Spleen (tissue), 11 donors: Measurements from ENCODE around the gene PHIP. TPM values are rescaled to one million over a fixed set of nuclear protein-coding genes. Genes with fewer than 3 reads are reported as not detected.

ENCODE experiments used
- DNase-seq: peaks from one replicate; pipeline ENCODE4 v3.0.0-alpha.2; 2020
- H3K27ac ChIP-seq, 8 donors: fragments of 200-600 bp; sonication (generic) in 7 of 8; 1 replicate in 4 of 8; 2 replicates in 4 of 8; pipeline versions ENCODE4 v1.5.0 to v1.8.0; 2016 to 2021; ENCODE audit warnings: inconsistent platforms in 4 of 8, mild to moderate bottlenecking in 4 of 8, moderate library complexity in 1 of 8
- H3K27me3 ChIP-seq, 7 donors: fragments of 200-600 bp; sonication (generic) in 6 of 7; replicated peaks in 1 of 7; 1 replicate in 4 of 7; 2 replicates in 3 of 7; pipeline versions ENCODE4 v1.5.0 to v1.8.0; 2016 to 2021; ENCODE audit warnings: inconsistent platforms in 3 of 7, mild to moderate bottlenecking in 1 of 7
- H3K36me3 ChIP-seq, 6 donors: fragments of 200-600 bp; sonication (generic) in 5 of 6; 1 replicate in 4 of 6; 2 replicates in 2 of 6; pipeline versions ENCODE4 v1.5.0 to v1.8.0; 2016 to 2021; ENCODE audit warnings: inconsistent platforms in 2 of 6
- H3K4me1 ChIP-seq, 6 donors: fragments of 200-600 bp; sonication (generic) in 5 of 6; 1 replicate in 3 of 6; 2 replicates in 3 of 6; pipeline versions ENCODE4 v1.5.0 to v1.8.0; 2016 to 2021; ENCODE audit warnings: inconsistent platforms in 3 of 6
- H3K4me3 ChIP-seq, 8 donors: fragments of 200-600 bp; sonication (generic) in 7 of 8; 1 replicate in 4 of 8; 2 replicates in 4 of 8; pipeline versions ENCODE4 v1.5.0 to v1.8.0; 2016 to 2021; ENCODE audit warnings: inconsistent platforms in 4 of 8, mild to moderate bottlenecking in 4 of 8, moderate library complexity in 2 of 8
- H3K9me3 ChIP-seq, 8 donors: fragments of 200-600 bp; sonication (generic) in 7 of 8; 1 replicate in 4 of 8; 2 replicates in 4 of 8; pipeline versions ENCODE4 v1.5.0 to v1.8.0; 2016 to 2021; ENCODE audit warnings: inconsistent platforms in 4 of 8
- POLR2A ChIP-seq, 3 donors: fragments of 450-650 bp; IDR thresholded peaks; one replicate each; pipeline ENCODE4 v1.5.1; 2017; ENCODE audit warnings: antibody characterized with exemption in 3 of 3, mild to moderate bottlenecking in 1 of 3
- POLR2AphosphoS5 ChIP-seq, 3 donors: sonication (generic); formaldehyde crosslinking; IDR thresholded peaks; one replicate each; pipeline ENCODE4 v1.5.1; 2017; ENCODE audit warnings: antibody characterized with exemption in 3 of 3
- WGBS, 5 donors: extraction: QIAGEN DNeasy Blood & Tissue Kit in 3 of 5; methylation state at CpG; one replicate each; pipeline versions ENCODE4 v1.1.5 to v1.1.7; 2013 to 2018; 5-methylcytosine and 5-hydroxymethylcytosine counted together
- intact Hi-C: fragments of 100-400 bp; cut with DNase I; formaldehyde crosslinking; loops from one replicate; pipeline ENCODE4 v1.15.0; 2023; ENCODE audit warnings: low total_unique reads
- polyA plus RNA-seq, 3 donors: library from polyadenylated mRNA; stranded (reverse); fragments of 200-250 nt; gene quantifications; one replicate each; pipeline ENCODE4 v1.2.1, GENCODE V29; 2013
- total RNA-seq, 7 donors: library from RNA; depleted of rRNA in 3 of 7; stranded (reverse); fragments of >200 nt in 3 of 7; fragmentation: NEBNext Ultra II Directional in 4 of 7; extraction: Animal tissue kit (Norgen Biotek cat#: 25700) in 4 of 7; gene quantifications; one replicate each; pipeline versions ENCODE4 v1.1.0 to v1.2.1, GENCODE V29; 2016 to 2021
- TF ChIP-seq, protein P1 (sequence below), 11 experiments: fragments of 200-600 bp in 7 of 11; fragments of 450-650 bp in 4 of 11; sonication (generic) in 4 of 11; IDR thresholded peaks in 8 of 11; conservative IDR thresholded peaks in 3 of 11; 1 replicate in 7 of 11; 2 replicates in 4 of 11; pipeline versions ENCODE4 v1.4.0 to v1.8.0; 2016 to 2021; ENCODE audit warnings: antibody characterized with exemption in 11 of 11, inconsistent platforms in 4 of 11, mild to moderate bottlenecking in 1 of 11
- donor health status: healthy with polysubstance abuse.
- donor health status: DM: no; HTN: no; CAD: no; lungs with moderate emphysema.
- donor health status: DM: no; HTN: no; CAD: no.
- donor health status: Bipolar disorder and iron deficiency.
- donor health status: healthy.
- donor health status: DM: no; HTN: no; CAD: no.
- donor health status: DM: yes; HTN: yes; CAD: no.

The PHIP gene
- total and polyA plus RNA-seq, 10 donors: 7.8 to 51.3 (median 35.9) TPM

DNA sequence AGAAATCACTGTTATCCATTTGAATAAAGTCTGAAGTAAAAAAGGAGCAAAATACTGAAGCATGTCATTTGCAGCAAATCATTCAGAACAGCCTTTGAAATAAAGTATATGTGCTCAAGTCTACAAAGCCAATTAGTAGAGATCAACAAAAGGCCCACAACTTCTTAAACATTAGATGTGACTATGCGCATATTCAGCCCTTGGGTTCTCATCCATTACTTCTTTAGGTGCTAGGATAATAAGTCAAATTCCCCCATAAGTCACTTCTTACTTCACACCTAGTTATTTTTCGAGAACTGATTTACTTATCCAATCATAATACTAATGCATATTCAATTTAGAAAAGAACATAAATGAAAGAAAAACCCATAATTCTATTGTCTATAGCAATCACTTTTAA, 31.0 kb downstream of the PHIP start:
- intact Hi-C loops: no loop called here
- WGBS, 5 donors: 95 to 99% (median 97%) methylated on average over 2 of the region's 2 CpGs
- H3K4me1 ChIP-seq: peaks cover 0 to 30% (median 16%) of the 10 kb centered on the region in 6 donors
- no peaks in the 10 kb centered on the region for H3K27me3 ChIP-seq
- DNase-seq: no peak
- no peaks in the 10 kb centered on the region for H3K9me3 ChIP-seq
- no peak overlapping the region for H3K4me3 ChIP-seq
- H3K27ac ChIP-seq: no peak overlapping the region
- peaks cover 0 to 54% (median 14%) of the 10 kb centered on the region in 6 donors for H3K36me3 ChIP-seq
- TF ChIP-seq POLR2AphosphoS5 (IDR thresholded peaks at IDR 0.05) (no peak), POLR2A (IDR thresholded peaks at IDR 0.05) (no peak)
- TF ChIP-seq, protein P1, sequence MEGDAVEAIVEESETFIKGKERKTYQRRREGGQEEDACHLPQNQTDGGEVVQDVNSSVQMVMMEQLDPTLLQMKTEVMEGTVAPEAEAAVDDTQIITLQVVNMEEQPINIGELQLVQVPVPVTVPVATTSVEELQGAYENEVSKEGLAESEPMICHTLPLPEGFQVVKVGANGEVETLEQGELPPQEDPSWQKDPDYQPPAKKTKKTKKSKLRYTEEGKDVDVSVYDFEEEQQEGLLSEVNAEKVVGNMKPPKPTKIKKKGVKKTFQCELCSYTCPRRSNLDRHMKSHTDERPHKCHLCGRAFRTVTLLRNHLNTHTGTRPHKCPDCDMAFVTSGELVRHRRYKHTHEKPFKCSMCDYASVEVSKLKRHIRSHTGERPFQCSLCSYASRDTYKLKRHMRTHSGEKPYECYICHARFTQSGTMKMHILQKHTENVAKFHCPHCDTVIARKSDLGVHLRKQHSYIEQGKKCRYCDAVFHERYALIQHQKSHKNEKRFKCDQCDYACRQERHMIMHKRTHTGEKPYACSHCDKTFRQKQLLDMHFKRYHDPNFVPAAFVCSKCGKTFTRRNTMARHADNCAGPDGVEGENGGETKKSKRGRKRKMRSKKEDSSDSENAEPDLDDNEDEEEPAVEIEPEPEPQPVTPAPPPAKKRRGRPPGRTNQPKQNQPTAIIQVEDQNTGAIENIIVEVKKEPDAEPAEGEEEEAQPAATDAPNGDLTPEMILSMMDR (IDR thresholded peaks at IDR 0.05 in 8 of 11, conservative IDR thresholded peaks at IDR 0.05 in 3 of 11): no peak

DNA sequence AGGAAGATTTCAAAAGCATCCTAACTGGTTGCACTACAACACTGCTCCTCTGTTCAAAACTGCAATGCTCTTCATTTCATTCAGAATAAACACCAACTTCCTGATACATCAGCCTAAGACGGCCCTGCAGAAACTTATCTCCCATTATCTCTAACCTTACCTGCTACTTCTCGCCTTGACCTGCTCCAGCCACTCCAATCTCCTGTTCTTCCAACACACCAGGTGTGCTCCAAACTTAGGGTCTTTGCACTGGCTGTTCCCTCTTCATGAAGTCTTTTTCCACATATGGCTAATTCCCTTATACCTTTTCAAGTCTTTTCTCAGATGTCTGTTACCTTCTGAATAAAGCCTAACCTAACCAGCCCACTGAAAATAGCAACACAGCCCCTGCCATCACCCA, 32.1 kb downstream of the PHIP start:
- WGBS, 5 donors: 67 to 77% (median 72%) methylated on average over 2 of the region's 2 CpGs
- intact Hi-C loops: no loop called here
- no peak overlapping the region for H3K4me3 ChIP-seq
- no peaks in the 10 kb centered on the region for H3K27me3 ChIP-seq
- TF ChIP-seq POLR2A (IDR thresholded peaks at IDR 0.05) (no peak), POLR2AphosphoS5 (IDR thresholded peaks at IDR 0.05) (no peak)
- TF ChIP-seq, protein P1 (IDR thresholded peaks at IDR 0.05 in 8 of 11, conservative IDR thresholded peaks at IDR 0.05 in 3 of 11): no peak
- peaks cover 0 to 54% (median 12%) of the 10 kb centered on the region in 6 donors for H3K36me3 ChIP-seq
- peaks cover 0 to 40% (median 16%) of the 10 kb centered on the region in 6 donors for H3K4me1 ChIP-seq
- no peak overlapping the region for H3K27ac ChIP-seq
- no peak for DNase-seq
- no peaks in the 10 kb centered on the region for H3K9me3 ChIP-seq

DNA sequence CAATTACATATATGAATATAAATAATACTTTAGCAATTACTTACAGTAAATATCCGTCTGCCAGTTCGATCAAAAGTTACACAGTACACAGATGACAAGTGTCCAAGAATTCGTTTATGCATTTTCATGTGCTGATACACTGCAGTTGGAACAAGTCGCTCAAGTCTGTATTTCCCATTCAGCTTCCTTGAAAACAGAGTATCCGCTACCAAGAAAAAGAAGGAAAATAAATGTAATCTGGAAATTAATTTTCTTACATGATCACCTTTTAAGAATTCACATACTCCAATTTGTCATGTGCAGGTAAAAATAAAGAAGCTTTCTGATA, 35.3 kb downstream of the PHIP start:
- no peaks in the 10 kb centered on the region for H3K27me3 ChIP-seq
- TF ChIP-seq, protein P1 (IDR thresholded peaks at IDR 0.05 in 8 of 11, conservative IDR thresholded peaks at IDR 0.05 in 3 of 11): no peak
- TF ChIP-seq POLR2AphosphoS5 (IDR thresholded peaks at IDR 0.05) (no peak), POLR2A (IDR thresholded peaks at IDR 0.05) (no peak)
- peaks cover 0 to 45% (median 16%) of the 10 kb centered on the region in 6 donors for H3K4me1 ChIP-seq
- 71 to 79% (median 78%) methylated on average over 5 of the region's 5 CpGs for WGBS, 5 donors
- DNase-seq: no peak
- H3K9me3 ChIP-seq: no peaks in the 10 kb centered on the region
- H3K27ac ChIP-seq: no peak overlapping the region
- intact Hi-C loops: no loop called here
- H3K36me3 ChIP-seq: peaks cover 0 to 64% (median 12%) of the 10 kb centered on the region in 6 donors
- H3K4me3 ChIP-seq: no peak overlapping the region

DNA sequence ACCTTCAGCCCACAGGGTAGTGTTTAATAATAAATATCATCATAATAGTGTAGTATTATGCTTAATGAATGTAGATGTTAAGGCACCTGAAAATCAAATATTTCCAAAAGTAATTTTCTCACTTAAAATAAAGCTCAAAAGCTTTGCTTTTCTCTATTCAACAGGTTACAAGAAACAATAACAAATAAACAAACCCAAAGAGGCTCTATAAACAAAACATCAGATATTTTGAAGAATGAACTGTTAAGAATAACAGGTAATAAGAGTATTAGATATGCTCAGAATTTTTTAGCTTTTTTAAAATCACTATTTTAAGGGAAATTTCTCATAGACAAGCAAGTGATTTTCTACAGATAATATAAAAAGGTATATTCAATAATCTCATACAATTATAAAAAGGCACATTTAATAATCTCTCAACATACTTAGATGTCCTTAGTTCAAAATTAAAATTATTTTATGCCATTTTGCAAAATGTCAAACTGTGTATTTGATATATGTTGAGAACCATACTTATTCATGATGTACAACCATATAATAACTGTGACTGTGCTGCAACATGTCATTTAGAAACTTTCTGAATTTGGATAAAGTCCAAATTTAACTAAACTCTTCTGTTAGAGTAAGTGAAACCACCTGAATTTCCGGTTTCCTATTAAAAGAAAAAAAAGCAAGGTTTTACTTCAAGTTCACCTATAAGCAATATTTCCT, 35.8 kb downstream of the PHIP start:
- H3K36me3 ChIP-seq: peaks cover 0 to 69% (median 14%) of the 10 kb centered on the region in 6 donors

More for the DNA sequence above, 35.8 kb downstream of the PHIP start:
- no peaks in the 10 kb centered on the region for H3K9me3 ChIP-seq
- intact Hi-C loops: no loop called here
- H3K27me3 ChIP-seq: no peaks in the 10 kb centered on the region
- TF ChIP-seq POLR2AphosphoS5 (IDR thresholded peaks at IDR 0.05) (no peak), POLR2A (IDR thresholded peaks at IDR 0.05) (no peak)
- TF ChIP-seq, protein P1 (IDR thresholded peaks at IDR 0.05 in 8 of 11, conservative IDR thresholded peaks at IDR 0.05 in 3 of 11): no peak
- H3K27ac ChIP-seq: no peak overlapping the region
- DNase-seq: no peak
- peaks cover 0 to 45% (median 16%) of the 10 kb centered on the region in 6 donors for H3K4me1 ChIP-seq
- no peak overlapping the region for H3K4me3 ChIP-seq
- 28 to 61% (median 39%) methylated on average over 1 of the region's 1 CpG for WGBS, 5 donors
